ENCODE measurements around the gene BOD1L2.

Gene BOD1L2

DNA sequence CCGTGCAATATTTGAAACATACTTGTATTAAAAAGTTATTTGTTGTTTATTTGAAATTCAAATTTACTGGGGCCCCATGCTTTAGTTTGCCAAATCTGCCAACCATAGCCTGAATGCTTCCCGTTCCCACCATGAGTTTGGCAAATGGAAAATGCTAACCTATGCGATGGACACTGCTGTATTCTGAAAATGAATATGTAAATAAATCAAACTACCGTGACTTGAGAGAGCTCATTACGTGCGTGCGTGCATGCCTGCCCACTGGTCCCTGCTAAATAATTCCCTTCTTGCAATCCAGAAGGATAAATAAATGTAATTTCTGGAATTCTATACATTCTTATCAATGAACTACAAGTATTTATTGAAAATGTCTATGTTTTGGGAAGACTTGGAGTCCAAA is 3.2 kb downstream of the BOD1L2 start:
- no peak for DNase-seq (ENCODE audit: low read depth, low spot score)

DNA sequence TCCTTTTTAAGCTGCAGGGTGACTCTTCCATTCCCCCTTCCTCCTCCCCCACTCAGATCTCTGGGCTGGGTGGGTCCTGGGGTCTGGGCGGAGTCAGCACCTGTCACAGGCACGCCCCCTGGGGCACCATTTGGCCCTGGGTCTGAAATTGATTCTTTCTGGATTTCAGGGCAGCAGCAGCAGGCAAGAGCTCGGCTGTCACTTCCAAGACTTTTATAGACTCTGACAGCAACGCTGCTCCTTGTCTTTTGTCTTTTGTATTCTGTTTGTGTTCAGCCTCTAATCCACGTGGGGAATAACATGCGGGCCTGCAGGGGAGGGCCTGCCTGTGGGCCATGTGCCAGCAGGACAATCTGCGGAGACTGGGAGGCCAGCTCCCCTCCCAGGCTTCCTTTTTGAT is 3.9 kb downstream of the BOD1L2 start:
- peak; percentile 3 for DNase-seq (ENCODE audit: low read depth, low spot score)

GRCh38 chr18:57154191-57154830 is 7.4 kb downstream of the BOD1L2 start:
- DNase-seq (ENCODE audit: low read depth, low spot score), result peak; percentile 3

- DNase-seq (ENCODE audit: low read depth, low spot score), result no peak
These were observed 17.5 kb downstream of the BOD1L2 start for GRCh38 chr18:57164401-57164800.

GRCh38 chr18:57167617-57168308 is 20.9 kb downstream of the BOD1L2 start:
- DNase-seq (ENCODE audit: low read depth, low spot score), result no peak

- no peak for DNase-seq (ENCODE audit: low read depth, low spot score)
These were observed 24.1 kb downstream of the BOD1L2 start for GRCh38 chr18:57171026-57171425.

- no peak for DNase-seq (ENCODE audit: low read depth, low spot score)
These were observed 28.6 kb downstream of the BOD1L2 start for GRCh38 chr18:57175532-57175931.

- no peak for DNase-seq (ENCODE audit: low read depth, low spot score)
These were observed 38.5 kb downstream of the BOD1L2 start for GRCh38 chr18:57185434-57185833.

- no peak for DNase-seq (ENCODE audit: low read depth, low spot score)
These were observed 42.1 kb downstream of the BOD1L2 start for GRCh38 chr18:57188851-57189557.

DNA sequence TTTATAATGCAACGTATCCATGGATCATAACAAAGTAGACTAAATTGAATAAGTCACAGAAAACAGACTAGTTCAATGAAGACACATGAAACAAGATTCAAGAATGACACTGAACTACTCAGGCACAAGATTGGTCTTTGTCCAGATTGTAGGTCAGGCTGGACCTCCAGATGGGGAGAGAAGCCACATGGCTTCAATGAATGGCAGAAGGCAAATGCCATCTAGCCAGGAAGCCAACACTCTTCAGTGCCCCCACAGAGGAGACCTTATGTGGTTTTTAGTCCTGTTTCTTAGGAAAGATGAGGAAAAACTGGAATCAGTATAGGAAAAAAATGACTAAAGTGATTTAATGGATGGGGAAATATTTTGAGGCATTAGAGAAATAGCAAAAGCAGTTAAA is 43.1 kb downstream of the BOD1L2 start:
- no peak for DNase-seq (ENCODE audit: low read depth, low spot score)

- no peak for DNase-seq (ENCODE audit: low read depth, low spot score)
These were observed 47.2 kb downstream of the BOD1L2 start for GRCh38 chr18:57194070-57194469.

DNA sequence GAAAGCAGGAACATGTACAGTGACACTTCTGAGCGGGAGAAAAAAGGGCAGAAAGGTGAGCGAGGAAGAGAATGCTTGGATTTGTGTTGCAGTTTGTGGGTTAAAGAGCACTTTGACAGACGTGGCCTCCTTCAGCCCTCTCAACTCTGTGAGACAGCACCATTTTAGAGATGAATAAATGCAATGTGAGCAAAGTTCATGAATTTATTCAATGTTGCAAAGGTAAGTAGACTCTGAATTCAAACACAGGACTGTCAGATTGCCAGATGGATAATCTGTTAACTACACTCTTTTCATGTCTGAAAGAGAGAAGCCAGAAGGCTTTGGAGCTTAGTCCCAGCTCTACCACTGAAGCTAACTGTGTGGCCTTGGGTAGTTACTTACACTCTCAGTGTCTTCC is 47.7 kb downstream of the BOD1L2 start:
- DNase-seq (ENCODE audit: low read depth, low spot score), result no peak

DNA sequence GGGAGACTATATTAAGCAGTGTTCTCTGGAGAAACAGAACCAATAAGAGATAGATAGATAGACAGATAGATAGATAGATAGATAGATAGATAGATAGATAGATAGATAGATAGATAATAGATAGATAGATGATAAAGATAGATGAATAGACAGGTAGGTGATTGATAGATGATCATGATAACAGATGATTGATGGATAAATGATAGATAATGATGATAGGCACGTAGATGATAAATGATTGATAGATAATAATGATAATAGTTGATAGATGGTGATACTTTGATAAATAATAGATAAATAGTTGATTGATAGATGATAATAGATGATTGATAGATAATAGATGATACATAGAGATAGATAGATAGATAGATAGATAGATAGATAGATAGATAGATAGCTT is 48.5 kb downstream of the BOD1L2 start:
- DNase-seq (ENCODE audit: low read depth, low spot score), result no peak

DNA sequence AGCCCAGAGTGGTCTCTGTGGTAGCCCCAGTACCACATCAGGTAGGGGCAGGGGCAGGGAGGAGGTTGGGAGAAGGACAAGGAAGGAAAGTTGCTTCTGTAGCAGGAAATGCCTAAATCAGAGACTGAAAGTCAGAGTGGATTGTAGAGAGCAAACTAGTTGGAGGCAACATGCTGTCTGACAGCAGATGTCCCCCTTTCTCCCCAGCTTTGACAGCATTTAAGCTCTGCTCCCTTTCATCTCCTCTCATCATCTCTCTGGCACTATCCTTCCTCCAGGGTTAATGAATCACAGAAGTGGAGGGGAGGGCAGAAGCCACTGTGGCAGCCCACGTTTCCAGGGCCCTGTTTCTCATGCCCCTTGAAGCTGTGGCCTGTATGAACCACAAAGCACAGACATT is 50.4 kb downstream of the BOD1L2 start:
- DNase-seq (ENCODE audit: low read depth, low spot score), result no peak

DNA sequence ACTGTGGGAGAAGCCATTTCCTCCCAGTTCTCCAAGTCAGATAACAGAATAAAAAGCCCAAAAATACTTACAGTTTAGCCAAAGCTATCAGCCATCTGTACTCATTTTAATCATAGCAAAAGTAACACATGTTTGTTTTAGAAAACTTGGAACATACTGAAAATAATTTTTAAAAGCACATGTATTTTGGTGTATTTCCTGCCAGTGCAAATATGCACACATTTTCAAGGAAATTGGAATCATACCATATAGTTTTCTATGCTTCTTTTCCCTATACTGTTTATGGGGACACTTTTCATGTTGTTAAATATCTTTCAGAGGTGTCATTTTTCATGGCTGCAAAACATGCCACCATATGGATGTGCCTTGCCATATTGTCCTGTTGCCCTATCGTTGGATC is 51.2 kb downstream of the BOD1L2 start:
- DNase-seq (ENCODE audit: low read depth, low spot score), result no peak
